GM18507 (cell line): ENCODE results near the gene AVP.
"Not testable (repeated sequence)": the region's sequence is repeated elsewhere in the genome, so short reads cannot be mapped to it uniquely, and the experiment has no call there.

Experiments
- DNase-seq: peaks from one replicate; pipeline ENCODE4 v3.0.0; 2011; ENCODE audit warnings: low read depth; ENCODE audit not compliant: insufficient read length; ENCODE audit errors: extremely low spot score
- FAIRE-seq: peaks from 2 replicates; lab custom pipeline; 2011; peaks lifted over from hg19 to GRCh38; lab: Jason Lieb, UNC

Gene AVP

GRCh38 chr20:3084283-3084985 lies at the start of gene AVP:
Gene AVP (minus strand): TSS chr20:3084724. CDS start chr20:3084674, 50 bp downstream.
- DNase-seq: no peak
- FAIRE-seq: no peak

DNA sequence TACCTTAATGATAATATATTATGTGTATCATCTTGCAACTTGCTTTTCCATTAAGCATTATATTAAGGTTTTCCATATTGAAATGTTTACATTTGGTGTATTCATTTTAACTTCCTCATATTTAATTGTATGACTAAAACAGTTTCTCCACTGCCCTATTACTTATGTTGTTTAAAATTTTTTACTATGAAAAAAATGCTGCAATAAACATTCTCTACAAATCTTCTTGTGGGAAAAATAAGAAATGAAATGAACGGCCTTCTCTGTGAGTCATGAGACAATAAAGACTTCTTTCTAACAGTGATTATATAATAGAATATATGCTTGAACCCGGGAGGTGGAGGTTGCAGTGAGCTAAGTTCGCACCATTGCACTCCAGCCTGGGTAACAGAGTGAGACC lies 49.6 kb upstream of the AVP start:
- no peak for DNase-seq
- FAIRE-seq: no peak

GRCh38 chr20:3133155-3133554 lies 48.6 kb upstream of the AVP start:
- no peak for FAIRE-seq
- DNase-seq: no peak

DNA sequence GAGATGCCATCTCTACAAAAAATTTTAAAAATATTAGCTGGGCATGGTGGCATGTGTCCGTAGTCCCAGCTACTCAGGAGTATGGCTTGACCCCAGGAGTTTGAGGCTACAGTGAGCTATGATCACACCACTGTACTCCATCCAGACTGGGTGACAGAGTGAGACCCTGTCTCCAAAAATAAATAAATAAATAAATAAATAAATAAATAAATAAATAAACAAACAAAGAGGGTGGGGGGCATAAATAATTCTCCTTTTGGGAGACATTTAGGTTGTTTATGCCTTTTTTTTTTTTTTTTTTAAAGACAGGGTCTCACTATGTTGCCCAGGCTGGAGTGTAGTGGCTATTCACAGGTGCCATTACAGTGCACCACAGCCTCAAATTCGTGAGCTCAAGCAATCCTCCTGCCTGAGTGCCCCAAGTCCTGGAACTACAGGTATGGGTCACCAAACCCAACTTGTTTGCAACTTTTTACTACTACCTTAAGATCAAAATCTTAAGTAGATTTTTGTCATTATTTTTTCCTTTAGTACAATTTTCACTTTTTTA lies 45.6 kb upstream of the AVP start:
- no peak for FAIRE-seq
- no peak for DNase-seq

GRCh38 chr20:3129094-3129493 lies 44.6 kb upstream of the AVP start:
- DNase-seq (no peak), FAIRE-seq (no peak)

DNA sequence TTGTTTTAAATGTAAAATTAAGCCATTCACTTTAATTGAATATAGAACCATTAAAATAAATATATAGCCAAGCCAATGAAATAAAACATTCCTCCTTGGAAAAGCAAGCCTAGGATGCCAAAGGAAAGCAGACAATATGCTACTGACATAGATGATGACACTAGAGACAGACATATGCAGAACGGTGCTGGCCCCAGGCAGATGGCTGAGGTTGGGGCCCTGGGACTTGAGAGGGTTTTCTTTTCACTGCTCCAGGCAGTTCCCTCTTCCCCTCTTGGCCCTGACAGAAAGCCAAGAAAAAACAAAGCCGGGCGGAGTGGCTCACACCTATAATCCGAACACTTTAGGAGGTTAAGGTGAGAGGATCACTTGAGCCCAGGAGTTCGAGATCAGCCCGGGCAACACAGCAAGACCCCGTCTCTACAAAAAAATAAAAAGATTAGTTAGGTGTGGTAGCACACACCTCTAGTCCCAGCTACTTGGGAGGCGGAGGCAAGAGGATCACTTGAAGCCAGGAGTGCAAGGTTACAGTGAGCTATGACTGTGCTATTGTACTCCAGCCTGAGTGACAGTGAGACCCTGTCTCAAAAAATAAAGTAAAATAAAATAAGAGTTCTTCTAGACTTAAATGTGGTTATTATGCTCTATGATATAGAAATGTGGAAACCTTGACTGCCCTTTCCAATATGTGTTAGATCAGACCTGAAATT lies 43.9 kb upstream of the AVP start:
- no peak for DNase-seq
- FAIRE-seq: no peak

- DNase-seq (no peak), FAIRE-seq (no peak)
Observed at GRCh38 chr20:3126527-3126859, 42.0 kb upstream of the AVP start.

GRCh38 chr20:3125776-3126526 lies 41.4 kb upstream of the AVP start:
- DNase-seq, FAIRE-seq: not testable (repeated sequence)

DNA sequence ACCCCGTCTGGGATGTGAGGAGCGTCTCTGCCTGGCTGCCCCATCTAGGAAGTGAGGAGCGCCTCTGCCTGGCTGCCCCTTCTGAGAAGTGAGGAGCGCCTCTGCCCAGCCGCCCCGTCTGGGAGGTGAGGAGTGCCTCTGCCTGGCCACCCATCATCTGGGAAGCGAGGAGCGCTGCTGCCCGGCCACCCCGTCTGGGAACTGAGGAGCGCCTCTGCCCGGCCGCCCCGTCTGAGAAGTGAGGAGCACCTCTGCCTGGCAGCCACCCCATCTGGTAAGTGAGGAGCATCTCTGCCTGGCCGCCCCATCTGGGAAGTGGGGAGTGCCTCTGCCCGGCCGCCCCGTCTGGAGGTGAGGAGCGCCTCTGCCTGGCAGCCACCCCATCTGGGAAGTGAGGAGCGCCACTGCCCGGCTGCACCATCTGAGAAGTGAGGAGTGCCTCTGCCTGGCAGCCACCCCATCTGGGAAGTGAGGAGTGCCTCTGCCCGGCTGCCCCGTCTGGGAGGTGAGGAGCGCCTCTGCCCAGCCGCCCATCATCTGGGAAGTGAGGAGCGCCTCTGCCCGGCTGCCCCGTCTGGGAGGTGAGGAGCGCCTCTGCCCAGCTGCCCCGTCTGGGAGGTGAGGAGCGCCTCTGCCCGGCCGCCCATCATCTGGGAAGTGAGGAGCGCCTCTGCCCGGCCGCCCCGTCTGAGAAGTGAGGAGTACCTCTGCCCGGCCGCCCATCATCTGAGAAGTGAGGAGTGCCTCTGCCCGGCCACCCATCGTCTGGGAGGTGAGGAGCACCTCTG lies 40.4 kb upstream of the AVP start:
- DNase-seq, FAIRE-seq: not testable (repeated sequence)

DNA sequence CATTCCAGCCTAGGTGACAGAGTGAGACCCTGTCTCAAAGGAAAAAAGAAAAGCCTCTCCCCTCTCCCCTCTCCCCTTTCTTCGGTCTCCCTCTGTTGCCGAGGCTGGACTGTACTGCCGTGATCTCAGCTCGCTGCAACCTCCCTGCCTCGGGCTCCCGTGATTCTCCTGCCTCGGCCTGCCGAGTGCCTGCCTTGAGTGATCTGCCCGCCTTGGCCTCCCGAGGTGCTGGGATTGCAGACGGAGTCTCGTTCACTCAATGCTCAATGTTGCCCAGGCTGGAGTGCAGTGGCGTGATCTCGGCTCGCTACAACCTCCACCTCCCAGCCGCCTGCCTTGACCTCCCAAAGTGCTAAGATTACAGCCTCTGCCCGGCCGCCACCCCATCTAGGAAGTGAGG lies 39.6 kb upstream of the AVP start:
- not testable (repeated sequence) for FAIRE-seq, DNase-seq

DNA sequence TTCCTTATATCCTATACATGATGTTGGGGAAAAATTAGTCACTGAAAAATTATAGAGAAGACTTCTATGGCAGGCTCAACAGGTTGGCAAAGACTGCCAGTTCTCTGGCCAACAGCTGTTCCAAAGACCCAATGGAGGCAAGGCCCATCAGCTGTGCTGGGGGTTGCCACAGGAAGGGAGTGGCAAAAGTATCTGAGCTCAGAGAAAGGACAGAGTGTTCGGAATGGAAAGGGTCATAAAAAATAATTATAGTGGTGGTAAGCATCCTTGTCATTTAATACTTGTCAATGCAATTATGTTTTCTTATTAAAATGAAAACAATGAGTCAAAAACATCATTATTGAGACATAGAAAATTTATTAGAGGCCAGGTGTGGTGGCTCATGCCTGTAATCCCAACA lies 39.0 kb upstream of the AVP start:
- FAIRE-seq (no peak), DNase-seq (no peak)

DNA sequence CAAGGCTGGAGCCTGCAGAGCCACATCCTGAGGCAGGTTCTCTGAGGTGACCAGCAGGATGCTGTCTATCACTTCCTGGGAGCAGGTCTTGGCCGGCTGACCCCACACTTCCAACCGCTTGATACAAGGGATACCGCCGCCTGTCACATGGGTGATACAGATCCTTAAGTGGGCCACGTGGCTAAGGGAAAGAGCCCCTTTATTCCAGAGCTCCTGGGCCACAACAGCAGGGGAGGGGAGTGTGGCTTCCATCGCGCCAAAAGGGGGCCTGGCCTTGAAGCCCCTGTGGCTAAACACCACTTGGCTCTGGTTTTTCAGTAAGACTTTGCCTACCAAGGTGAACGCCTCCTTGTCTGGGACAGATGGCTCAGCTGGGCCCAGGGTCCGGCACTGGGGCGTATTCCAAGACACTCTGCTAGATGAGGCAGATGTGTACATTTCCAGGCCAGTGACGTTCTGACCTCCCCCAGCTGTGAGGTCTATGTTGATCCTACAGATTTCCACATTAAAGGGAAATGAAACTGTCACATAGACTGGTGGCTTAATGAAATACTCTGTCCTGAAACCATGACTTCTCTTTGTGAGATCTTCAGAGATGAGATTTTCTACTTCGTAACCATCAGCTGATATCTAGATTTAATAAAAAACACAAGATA lies 37.6 kb upstream of the AVP start:
- no peak for DNase-seq
- no peak for FAIRE-seq

- DNase-seq (no peak), FAIRE-seq (no peak)
Observed at GRCh38 chr20:3121271-3121911, 36.9 kb upstream of the AVP start.

- DNase-seq (no peak), FAIRE-seq (no peak)
Observed at GRCh38 chr20:3119044-3119443, 34.5 kb upstream of the AVP start.

GRCh38 chr20:3117839-3118379 lies 33.4 kb upstream of the AVP start:
- not testable (repeated sequence) for DNase-seq, FAIRE-seq

- no peak for FAIRE-seq
- no peak for DNase-seq
Observed at GRCh38 chr20:3116341-3116740, 31.8 kb upstream of the AVP start.

GRCh38 chr20:3115190-3116107 lies 30.9 kb upstream of the AVP start:
- DNase-seq: peak; percentile 68
- FAIRE-seq: peak; percentile 54
